Neural progenitor cell (in vitro differentiated cells): Measurements from ENCODE around the gene HDAC11.

Experiments
- EZH2 ChIP-seq: fragments of 200-600 bp; sonication (generic); IDR thresholded peaks from 2 replicates; pipeline ENCODE4 v1.6.1; 2017; ENCODE audit warnings: antibody characterized with exemption, mild to moderate bottlenecking, moderate library complexity
- EZH2phosphoT487 ChIP-seq: fragments of 200-600 bp; sonication (generic); IDR thresholded peaks from 2 replicates; pipeline ENCODE4 v1.6.1; 2017; ENCODE audit warnings: antibody characterized with exemption
- TF ChIP-seq, protein P1 (sequence below): fragments of 200-600 bp; sonication (generic); IDR thresholded peaks from 2 replicates; pipeline ENCODE4 v1.5.1; 2017; ENCODE audit warnings: antibody characterized with exemption, mild to moderate bottlenecking

- TF ChIP-seq EZH2phosphoT487 (no peak), EZH2 (no peak)
- TF ChIP-seq, protein P1, sequence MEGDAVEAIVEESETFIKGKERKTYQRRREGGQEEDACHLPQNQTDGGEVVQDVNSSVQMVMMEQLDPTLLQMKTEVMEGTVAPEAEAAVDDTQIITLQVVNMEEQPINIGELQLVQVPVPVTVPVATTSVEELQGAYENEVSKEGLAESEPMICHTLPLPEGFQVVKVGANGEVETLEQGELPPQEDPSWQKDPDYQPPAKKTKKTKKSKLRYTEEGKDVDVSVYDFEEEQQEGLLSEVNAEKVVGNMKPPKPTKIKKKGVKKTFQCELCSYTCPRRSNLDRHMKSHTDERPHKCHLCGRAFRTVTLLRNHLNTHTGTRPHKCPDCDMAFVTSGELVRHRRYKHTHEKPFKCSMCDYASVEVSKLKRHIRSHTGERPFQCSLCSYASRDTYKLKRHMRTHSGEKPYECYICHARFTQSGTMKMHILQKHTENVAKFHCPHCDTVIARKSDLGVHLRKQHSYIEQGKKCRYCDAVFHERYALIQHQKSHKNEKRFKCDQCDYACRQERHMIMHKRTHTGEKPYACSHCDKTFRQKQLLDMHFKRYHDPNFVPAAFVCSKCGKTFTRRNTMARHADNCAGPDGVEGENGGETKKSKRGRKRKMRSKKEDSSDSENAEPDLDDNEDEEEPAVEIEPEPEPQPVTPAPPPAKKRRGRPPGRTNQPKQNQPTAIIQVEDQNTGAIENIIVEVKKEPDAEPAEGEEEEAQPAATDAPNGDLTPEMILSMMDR, result no peak
Measured at GRCh38 chr3:13477943-13478342, 2.2 kb upstream of the HDAC11 start.
